Measurements from ENCODE around the gene SYT17. TPM values are rescaled to one million over a fixed set of nuclear protein-coding genes. Genes with fewer than 3 reads are reported as not detected.

The SYT17 gene
- total RNA-seq, 3 donors from 2014 or later (not counting 1 experiment from before 2014, with no cell fraction given) = 0.65 to 1.6 TPM; not detected in 1

DNA sequence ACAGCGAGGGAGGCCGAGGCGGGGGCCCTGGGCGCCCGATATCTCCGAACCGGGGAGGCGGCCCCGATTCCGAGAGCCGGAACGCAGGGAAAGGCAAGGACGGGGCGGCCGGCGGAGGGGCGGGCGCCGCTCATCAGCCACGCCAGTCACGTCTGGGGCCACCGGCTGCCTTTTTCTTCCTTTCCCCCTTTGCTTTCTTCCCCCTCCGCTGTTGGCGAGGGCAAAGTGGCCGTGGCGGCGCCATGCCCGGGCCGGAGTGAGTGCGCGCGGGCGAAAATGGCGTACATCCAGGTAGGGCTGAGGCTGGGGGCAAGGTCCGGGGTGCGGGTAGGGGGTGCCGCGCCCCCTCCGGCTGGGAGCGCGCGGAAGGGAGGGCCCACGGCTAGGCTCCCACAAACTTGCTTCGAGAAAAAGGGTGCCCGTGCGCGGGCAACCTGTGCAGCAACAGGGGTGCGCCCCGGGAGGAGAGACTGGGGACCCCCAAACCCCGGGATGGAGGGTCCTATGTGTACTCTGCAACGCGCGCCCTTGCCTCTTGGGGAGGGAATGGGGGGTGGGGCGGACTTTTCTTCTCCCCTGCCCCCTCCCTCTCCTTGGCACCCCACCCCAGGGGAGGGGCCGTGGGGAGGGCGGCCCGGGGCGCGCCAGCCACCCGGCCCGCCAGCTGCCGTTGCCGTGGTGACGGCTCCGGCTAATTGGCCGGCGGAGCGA is 486 bp downstream of the SYT17 start:
- H3K36me3 Mint-ChIP-seq = no peaks in the 10 kb centered on the region
- intact Hi-C loops (cut with micrococcal nuclease) = no loop called here
- Histone ChIP-seq H3K27ac (ENCODE audit: low read length) (no peak overlapping the region), H3K36me3 (ENCODE audit: control insufficient read depth, insufficient read depth, low read length) (no peaks in the 10 kb centered on the region), H3K4me1 (ENCODE audit: control insufficient read depth, insufficient read depth, low read length) (peaks cover 3% of the 10 kb centered on the region), H3K4me3 (ENCODE audit: low read length) (peak overlapping the region; percentile 10), H3K27me3 (ENCODE audit: control insufficient read depth, insufficient read depth, low read length) (peaks cover 3% of the 10 kb centered on the region), H3K9me3 (ENCODE audit: control insufficient read depth, insufficient read depth, low read length) (no peaks in the 10 kb centered on the region)
- H3K27me3 Mint-ChIP-seq (ENCODE audit: low read depth in 2 of 2) = peaks cover 9 to 14% of the 10 kb centered on the region in 2 donors
- no peak for DNase-seq
- no peak for ATAC-seq
- no peaks in the 10 kb centered on the region for H3K9me3 Mint-ChIP-seq
- H3K4me1 Mint-ChIP-seq = no peaks in the 10 kb centered on the region
- TF ChIP-seq, protein P1, sequence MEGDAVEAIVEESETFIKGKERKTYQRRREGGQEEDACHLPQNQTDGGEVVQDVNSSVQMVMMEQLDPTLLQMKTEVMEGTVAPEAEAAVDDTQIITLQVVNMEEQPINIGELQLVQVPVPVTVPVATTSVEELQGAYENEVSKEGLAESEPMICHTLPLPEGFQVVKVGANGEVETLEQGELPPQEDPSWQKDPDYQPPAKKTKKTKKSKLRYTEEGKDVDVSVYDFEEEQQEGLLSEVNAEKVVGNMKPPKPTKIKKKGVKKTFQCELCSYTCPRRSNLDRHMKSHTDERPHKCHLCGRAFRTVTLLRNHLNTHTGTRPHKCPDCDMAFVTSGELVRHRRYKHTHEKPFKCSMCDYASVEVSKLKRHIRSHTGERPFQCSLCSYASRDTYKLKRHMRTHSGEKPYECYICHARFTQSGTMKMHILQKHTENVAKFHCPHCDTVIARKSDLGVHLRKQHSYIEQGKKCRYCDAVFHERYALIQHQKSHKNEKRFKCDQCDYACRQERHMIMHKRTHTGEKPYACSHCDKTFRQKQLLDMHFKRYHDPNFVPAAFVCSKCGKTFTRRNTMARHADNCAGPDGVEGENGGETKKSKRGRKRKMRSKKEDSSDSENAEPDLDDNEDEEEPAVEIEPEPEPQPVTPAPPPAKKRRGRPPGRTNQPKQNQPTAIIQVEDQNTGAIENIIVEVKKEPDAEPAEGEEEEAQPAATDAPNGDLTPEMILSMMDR (IDR thresholded peaks at IDR 0.05) = no peak
- H3K4me3 Mint-ChIP-seq = no peak overlapping the region
- WGBS (ENCODE audit: insufficient coverage) = 2% methylated on average over 64 of the region's 68 CpGs
- no peak overlapping the region for H3K27ac Mint-ChIP-seq

DNA sequence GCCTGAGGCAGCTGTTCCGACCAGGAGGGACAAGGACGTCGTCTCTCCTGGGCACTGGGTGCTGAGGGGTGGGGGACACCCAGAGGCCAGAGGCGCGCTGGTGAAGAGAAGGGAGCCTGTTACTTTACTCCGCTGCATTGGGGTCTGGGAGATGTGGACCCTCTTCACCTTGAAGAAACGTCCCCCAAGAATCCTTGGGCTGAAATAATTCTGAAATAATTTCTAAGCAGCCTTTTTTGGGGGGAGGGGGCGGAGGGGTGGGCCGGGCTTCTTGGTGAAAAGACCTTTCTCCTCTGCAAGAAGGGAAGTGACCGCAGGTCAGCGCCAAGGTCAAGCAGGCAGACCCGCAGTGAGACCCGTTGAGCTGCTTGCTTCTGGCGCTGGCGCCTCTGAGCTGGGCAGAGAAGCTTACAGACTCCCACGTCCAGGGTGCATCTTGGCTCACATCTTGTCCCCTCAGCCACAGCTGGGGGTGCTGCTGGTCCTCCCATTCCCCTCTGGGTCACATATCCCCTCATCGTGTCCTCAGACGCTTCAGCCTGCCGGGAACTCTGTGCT is 1.1 kb downstream of the SYT17 start:
- TF ChIP-seq, protein P1 (IDR thresholded peaks at IDR 0.05) = no peak
- Histone ChIP-seq H3K36me3 (ENCODE audit: control insufficient read depth, insufficient read depth, low read length) (no peaks in the 10 kb centered on the region), H3K4me3 (ENCODE audit: low read length) (no peak overlapping the region), H3K9me3 (ENCODE audit: control insufficient read depth, insufficient read depth, low read length) (no peaks in the 10 kb centered on the region), H3K4me1 (ENCODE audit: control insufficient read depth, insufficient read depth, low read length) (peaks cover 3% of the 10 kb centered on the region), H3K27me3 (ENCODE audit: control insufficient read depth, insufficient read depth, low read length) (peaks cover 3% of the 10 kb centered on the region), H3K27ac (ENCODE audit: low read length) (no peak overlapping the region)
- Mint-ChIP-seq H3K27ac (no peak overlapping the region), H3K36me3 (no peaks in the 10 kb centered on the region), H3K9me3 (no peaks in the 10 kb centered on the region), H3K4me1 (no peaks in the 10 kb centered on the region), H3K4me3 (no peak overlapping the region), H3K27me3 (ENCODE audit: low read depth in 2 of 2) (peaks cover 11 to 14% of the 10 kb centered on the region in 2 donors)
- DNase-seq (no peak), ATAC-seq (no peak)
- 21% methylated on average over 19 of the region's 19 CpGs for WGBS (ENCODE audit: insufficient coverage)
- intact Hi-C loops (cut with micrococcal nuclease) = no loop called here

DNA sequence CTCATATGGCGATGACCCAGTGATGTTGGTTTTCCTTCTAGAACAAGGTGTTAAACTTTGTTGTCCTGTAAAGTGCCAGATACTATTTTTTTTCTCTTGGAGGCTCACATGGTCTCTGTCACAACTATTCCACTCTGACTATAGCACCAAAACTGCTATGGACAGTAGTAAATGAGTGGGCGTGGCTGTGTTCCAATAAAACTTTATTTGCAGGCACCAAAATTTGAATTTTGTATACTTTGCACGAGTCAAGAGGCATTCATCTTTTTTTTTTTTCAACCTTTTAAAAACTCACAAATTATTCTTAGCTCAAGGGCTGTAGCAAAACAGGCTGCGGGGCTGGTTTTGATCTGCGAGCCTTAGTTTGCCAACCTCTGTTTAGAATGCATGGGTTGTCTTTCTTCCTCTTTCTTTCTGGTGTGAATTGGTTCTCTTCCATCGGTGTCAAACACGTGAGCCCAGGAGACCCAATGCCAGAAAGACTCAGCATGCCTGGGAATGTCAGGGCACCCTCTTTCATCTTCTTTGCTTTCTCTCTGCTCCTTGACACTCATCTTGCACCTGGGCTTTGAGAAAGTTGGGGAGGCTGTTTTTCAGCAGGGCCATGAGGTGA is 2.1 kb downstream of the SYT17 start:
- Histone ChIP-seq H3K9me3 (ENCODE audit: control insufficient read depth, insufficient read depth, low read length) (no peaks in the 10 kb centered on the region), H3K36me3 (ENCODE audit: control insufficient read depth, insufficient read depth, low read length) (no peaks in the 10 kb centered on the region), H3K27ac (ENCODE audit: low read length) (no peak overlapping the region), H3K4me3 (ENCODE audit: low read length) (no peak overlapping the region), H3K4me1 (ENCODE audit: control insufficient read depth, insufficient read depth, low read length) (peaks cover 3% of the 10 kb centered on the region), H3K27me3 (ENCODE audit: control insufficient read depth, insufficient read depth, low read length) (peaks cover 3% of the 10 kb centered on the region)
- Mint-ChIP-seq H3K9me3 (no peaks in the 10 kb centered on the region), H3K27me3 (ENCODE audit: low read depth in 2 of 2) (peaks cover 11 to 14% of the 10 kb centered on the region in 2 donors), H3K4me3 (no peak overlapping the region), H3K36me3 (no peaks in the 10 kb centered on the region), H3K4me1 (no peaks in the 10 kb centered on the region), H3K27ac (no peak overlapping the region)
- DNase-seq (no peak), ATAC-seq (no peak)
- 77% methylated on average over 7 of the region's 7 CpGs for whole genome bisulfite sequencing (ENCODE audit: insufficient coverage)
- TF ChIP-seq, protein P1 (IDR thresholded peaks at IDR 0.05) = no peak
- intact Hi-C loops (cut with micrococcal nuclease) = no loop called here
